HG02970 (cell line): ENCODE data around the gene PUDP.
A peak's percentile ranks its signal among the peaks of the same experiment; 100 is the strongest.
"Not testable (repeated sequence)": the region's sequence is repeated elsewhere in the genome, so short reads cannot be mapped to it uniquely, and the experiment has no call there.

Experiments
- ATAC-seq: cut with Tn5 transposase; IDR thresholded peaks from one replicate; pipeline ENCODE4 v1.9.1; 2021; ENCODE audit warnings: mild to moderate bottlenecking, moderate library complexity, moderate number of reproducible peaks; ENCODE audit not compliant: unreplicated experiment, low FRiP score

The PUDP gene

GRCh38 chrX:7110821-7111276, 37.1 kb downstream of the PUDP start:
- ATAC-seq, result peak; percentile 49

- peak; percentile 72 for ATAC-seq
Observed at GRCh38 chrX:7109838-7110793, 37.8 kb downstream of the PUDP start.

GRCh38 chrX:7109049-7109531, 38.9 kb downstream of the PUDP start:
- ATAC-seq, result no peak

GRCh38 chrX:7108030-7108429, 39.9 kb downstream of the PUDP start:
- no peak for ATAC-seq

GRCh38 chrX:7106649-7107048, 41.3 kb downstream of the PUDP start:
- no peak for ATAC-seq

- ATAC-seq, result no peak
Observed at GRCh38 chrX:7102119-7102518, 45.8 kb downstream of the PUDP start.

GRCh38 chrX:7100022-7100421, 47.9 kb downstream of the PUDP start:
- no peak for ATAC-seq

- not testable (repeated sequence) for ATAC-seq
Observed at GRCh38 chrX:7095657-7096056, 52.3 kb downstream of the PUDP start.

GRCh38 chrX:7093305-7093704, 54.6 kb downstream of the PUDP start:
- ATAC-seq, result no peak

- no peak for ATAC-seq
Observed at GRCh38 chrX:7092543-7092942, 55.4 kb downstream of the PUDP start.

GRCh38 chrX:7091923-7092322, 56.0 kb downstream of the PUDP start:
- ATAC-seq, result no peak

GRCh38 chrX:7090641-7091040, 57.3 kb downstream of the PUDP start:
- ATAC-seq, result no peak

- peak; percentile 47 for ATAC-seq
Observed at GRCh38 chrX:7088968-7089615, 58.9 kb downstream of the PUDP start.

GRCh38 chrX:7086384-7086783, 61.6 kb downstream of the PUDP start:
- no peak for ATAC-seq

- no peak for ATAC-seq
Observed at GRCh38 chrX:7085879-7086278, 62.1 kb downstream of the PUDP start.

- no peak for ATAC-seq
Observed at GRCh38 chrX:7084841-7085240, 63.1 kb downstream of the PUDP start.

GRCh38 chrX:7083468-7084396, 64.2 kb downstream of the PUDP start:
- peak; percentile 85 for ATAC-seq

- no peak for ATAC-seq
Observed at GRCh38 chrX:7083021-7083420, 64.9 kb downstream of the PUDP start.

GRCh38 chrX:7082556-7082955, 65.4 kb downstream of the PUDP start:
- no peak for ATAC-seq
